A549 treated with Hydrocortisone at 1 μM for 4 hours (cell line): ENCODE results near the gene ZFP69B. TPM values are rescaled to one million over a fixed set of nuclear protein-coding genes. Genes with fewer than 3 reads are reported as not detected.

Source experiments
- total RNA-seq: library from RNA; stranded (reverse); fragments of 200-300 nt; extraction: Qiagen RNA extraction; gene quantifications from 5 replicates; pipeline ENCODE4 v1.2.3, GENCODE V29; 2022

Gene ZFP69B
- 1.2 to 2.4 TPM (median 1.8 TPM) in 5 replicates for total RNA-seq

DNA sequence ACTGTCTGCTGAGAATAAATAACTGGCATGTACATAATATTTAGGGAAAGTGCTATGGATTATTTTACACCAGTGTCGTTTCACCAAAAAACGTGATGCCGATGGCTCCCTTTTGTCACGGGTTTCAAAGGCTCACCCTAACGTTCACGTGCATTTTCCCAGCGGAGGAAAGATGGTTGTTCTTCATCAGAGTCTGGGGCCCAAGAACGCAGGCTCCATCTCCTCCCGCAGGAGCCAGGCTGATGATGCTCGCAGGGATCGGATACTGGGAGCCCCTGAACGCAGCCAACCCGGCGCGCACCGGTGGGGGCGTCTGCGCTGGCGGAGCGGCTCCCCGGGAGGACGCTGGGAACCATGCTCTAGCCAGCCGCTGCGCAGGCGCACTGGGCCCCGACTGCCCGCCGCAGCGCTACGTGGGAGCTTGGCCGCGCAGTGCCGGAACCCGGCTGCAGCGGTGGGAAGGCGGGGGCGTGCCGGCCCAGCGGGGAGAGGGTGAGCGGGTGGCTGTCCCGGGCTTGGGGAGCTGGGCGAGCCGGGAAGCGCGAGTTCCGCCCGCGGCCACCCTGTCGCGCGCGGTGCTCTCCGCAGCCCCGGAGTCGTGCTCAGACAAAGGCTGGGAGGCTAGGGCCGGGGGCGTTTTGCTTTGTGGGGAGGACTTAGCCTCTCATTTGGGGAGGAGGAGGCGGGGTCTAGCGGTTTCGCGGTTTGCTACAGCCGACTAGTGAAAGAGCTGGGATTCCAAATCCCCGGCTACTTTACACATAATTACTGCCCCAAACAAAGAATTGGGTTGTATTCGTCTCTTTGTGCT, at the start of gene ZFP69B:
Gene ZFP69B, plus strand, starts transcription at position 793 of the 811 bp plus-strand sequence. CDS start 486 bp downstream, outside the sequence.

DNA sequence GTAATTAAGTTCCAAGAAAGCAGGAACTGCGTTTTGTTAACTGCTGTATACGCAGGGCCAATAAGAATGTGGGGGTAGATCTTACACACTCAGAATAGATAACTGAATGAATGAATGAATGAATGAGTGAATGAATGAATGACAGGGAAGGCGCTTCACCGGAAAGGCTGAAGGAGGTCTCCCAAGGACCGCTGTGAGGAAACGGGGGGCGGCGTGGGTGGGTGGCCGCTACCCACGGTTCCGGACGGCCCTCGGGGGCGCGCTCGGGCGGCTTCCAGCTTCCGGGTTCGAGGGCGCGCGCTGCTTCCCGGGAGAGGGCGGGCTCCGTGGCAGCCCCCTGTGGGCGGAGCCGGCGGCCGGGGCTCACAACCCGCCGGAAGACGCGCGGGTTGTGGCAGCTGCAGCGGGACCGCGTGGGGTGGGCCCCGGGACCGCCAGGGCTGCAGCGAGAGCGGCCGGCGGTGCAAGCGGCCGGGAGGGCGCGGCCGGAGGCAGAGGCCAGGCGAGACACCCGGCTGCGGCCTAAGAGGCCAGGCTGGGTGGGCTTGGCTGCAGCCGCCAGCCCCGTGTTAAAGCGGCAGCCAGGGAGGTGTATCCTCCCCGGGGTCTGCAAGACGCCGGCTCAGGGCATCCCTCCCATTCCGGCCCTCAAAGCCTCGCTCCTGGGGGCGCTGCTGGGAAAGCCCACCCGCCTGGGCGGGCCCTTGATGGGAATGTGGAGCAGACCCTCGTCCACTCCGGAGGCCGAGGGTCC, 26.8 kb downstream of the ZFP69B start, which contains the start of gene ZFP69:
Gene ZFP69, plus strand, starts transcription at position 367 of the 754 bp plus-strand sequence. CDS start 2,072 bp downstream, outside the sequence.

DNA sequence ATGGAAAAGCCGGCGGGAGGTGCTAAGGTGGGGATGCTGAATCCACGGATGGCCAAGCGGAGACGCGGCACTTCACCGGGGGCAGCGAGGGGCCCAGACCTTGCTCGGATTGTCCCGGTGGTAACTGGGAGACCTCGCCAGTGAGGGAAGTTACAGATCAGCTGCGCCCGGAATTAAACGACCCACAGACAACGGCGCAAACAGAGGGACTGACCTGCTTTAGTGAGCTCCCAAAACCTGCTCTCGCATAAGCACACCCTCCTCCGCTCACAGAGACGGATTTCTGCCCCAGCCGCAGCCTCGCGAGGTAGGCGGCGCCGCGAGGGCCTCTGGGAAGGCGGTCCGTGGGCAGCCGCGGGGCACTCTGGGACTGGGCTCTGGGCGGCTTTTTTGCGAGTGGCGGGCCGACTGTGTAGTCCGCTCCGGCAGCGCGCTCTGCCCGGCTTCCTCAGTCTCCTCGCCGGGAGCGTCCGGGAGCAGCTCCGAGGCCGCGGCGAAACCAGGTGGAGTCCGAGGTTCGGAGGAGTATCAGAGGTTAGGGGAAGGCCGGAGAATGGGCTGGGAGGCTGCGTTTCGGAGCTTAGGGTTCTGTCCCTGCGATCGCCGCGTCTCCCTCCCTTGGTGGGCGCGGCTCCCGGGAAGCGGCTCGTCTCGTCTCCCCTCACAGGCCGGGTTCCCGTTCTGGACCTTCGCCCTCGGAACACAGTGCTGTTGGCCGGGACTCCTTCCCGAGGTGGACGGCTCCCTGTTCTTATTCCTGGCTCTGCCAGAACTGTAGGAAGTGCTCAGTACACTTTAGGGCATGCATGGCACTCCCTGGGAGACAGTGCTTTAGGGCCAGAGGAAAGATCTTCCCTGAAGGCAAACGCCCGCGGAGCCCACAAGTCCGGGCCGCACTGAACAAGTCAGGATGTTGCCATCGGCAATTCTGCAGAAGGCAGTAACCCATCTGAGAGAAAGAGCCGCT, 58.4 kb downstream of the ZFP69B start, which contains the start of gene EXO5:
Gene EXO5, plus strand, starts transcription at position 393 of the 967 bp plus-strand sequence. CDS start 5,778 bp downstream, outside the sequence.

Other genes starting within 250 kb of the ZFP69B start
- gene TMCO2, start 202.5 kb upstream of the ZFP69B start, total RNA-seq = not detected in 5 replicates
- gene ZMPSTE24, start 192.2 kb upstream of the ZFP69B start, total RNA-seq = 34.1 to 48.3 TPM (median 38.4 TPM) in 5 replicates
- gene COL9A2, start 133.2 kb upstream of the ZFP69B start, total RNA-seq = 0.09 to 0.31 TPM (median 0.20 TPM) in 5 replicates
- 9.0 to 10.0 TPM (median 9.8 TPM) in 5 replicates for gene SMAP2, start 76.7 kb upstream of the ZFP69B start, total RNA-seq
- gene ZFP69, start 26.8 kb downstream of the ZFP69B start, total RNA-seq = not detected in 5 replicates
- gene EXO5, start 58.3 kb downstream of the ZFP69B start, total RNA-seq = 3.2 to 4.7 TPM (median 4.0 TPM) in 5 replicates
- 1.5 to 3.2 TPM (median 2.4 TPM) in 5 replicates for gene ZNF684, start 81.2 kb downstream of the ZFP69B start, total RNA-seq
- gene RIMS3, start 215.2 kb downstream of the ZFP69B start, total RNA-seq = 0.83 to 1.4 TPM (median 1.0 TPM) in 5 replicates
- gene NFYC, start 241.2 kb downstream of the ZFP69B start, total RNA-seq = 36.3 to 41.8 TPM (median 37.8 TPM) in 5 replicates